Anterior cingulate cortex (tissue), 58 donors: ENCODE data around the gene RNF38.
"Not testable (repeated sequence)": the region's sequence is repeated elsewhere in the genome, so short reads cannot be mapped to it uniquely, and the experiment has no call there.

Experiments used
- DNase-seq, 58 donors: peaks; one replicate each; lab custom pipeline; 2025; lab: John Stamatoyannopoulos, UW

RNF38 gene

DNA sequence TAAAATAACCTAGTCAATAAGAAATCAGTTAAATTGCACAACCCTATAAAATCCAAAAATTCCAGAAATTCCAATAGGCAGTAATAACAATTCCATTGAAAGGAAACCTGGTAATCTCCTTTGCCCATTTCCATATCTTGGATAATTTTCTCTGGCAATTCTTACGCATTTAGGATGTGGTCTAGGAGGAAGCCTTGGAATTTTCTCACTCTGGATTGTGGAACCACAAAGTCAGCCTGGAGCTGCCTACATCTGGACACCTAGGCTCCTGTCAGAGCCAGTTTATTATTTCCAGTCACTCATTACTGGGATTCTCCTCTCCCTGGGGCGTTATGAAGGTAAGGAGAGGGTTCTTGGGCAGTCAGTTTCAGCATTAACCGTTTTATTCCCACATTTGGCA lies 101.5 kb downstream of the RNF38 start:
- no peak for DNase-seq

DNA sequence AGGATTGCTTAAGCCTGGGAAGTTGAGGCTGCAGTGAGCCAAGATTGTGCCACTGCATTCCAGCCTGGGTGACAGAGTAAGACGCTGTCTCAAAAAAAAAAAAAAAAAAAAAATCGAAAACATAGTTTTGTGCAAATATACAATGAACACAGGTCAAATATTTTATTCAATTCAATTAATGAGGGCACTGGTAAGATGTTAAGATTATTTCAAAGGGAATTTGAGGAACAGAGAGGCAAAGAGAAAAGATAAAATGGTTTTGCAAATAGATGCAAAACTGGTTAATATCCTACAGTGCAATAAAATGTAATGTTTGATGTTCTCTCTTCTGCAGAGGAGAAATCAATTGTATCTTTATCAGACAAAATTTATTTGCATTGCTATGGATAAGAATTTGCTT lies 102.3 kb downstream of the RNF38 start:
- no peak for DNase-seq

DNA sequence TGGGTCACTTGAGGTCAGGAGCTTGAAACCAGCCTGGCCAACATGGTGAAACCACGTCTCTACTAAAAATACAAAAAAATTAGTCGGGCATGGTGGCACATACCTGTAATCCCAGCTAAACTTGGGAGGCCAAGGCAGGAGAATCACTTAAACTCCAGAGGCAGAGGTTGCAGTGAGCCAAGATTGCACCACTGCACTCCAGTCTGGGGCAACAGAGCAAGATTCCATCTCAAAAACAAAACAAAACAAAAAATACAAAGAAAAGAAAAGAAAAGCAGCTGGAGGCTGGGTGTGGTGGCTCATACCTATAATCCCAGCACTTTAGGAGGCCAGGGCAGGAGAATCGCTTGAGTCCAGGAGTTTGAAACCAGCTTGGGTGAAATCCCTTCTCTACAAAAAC lies 105.1 kb downstream of the RNF38 start:
- not testable (repeated sequence) for DNase-seq

DNA sequence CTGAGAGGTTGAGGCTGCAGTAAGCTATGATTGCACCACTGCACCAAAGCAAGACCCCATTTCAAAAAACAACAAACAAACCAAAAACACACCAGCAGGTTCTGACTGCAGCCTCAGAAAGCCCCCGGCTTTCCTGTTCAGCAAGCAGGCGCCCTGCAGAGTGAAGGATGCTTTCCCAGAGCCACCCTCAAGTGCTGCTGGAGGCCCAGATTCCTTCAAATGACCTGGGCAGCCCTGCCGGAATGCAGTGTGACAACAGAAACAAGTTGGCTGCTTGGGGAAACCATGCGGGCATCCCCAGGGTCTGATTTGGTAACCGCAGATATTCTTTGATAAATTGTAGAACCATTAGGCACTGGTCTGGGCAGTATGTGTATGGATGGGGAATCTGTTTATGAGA lies 106.2 kb downstream of the RNF38 start:
- no peak for DNase-seq

DNA sequence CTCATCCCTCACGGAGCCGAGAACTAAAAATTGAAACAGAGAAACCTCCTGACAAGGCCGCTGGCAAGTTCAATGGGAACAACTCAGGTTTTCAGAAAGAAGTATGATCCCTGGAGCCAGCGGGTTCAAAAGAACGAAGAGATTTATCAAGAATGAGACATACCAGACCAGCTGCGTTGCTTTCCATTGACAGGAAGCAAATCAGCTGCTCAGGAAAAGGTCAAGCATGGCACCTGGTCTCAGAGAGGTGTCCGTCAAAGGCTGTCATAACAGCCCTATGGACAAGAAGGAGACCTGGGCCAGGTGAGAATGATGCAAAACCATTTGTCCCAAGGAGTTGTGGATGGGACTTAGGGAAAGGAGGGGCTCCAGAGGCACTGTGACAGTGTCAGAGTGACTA lies 106.9 kb downstream of the RNF38 start:
- DNase-seq: no peak

DNA sequence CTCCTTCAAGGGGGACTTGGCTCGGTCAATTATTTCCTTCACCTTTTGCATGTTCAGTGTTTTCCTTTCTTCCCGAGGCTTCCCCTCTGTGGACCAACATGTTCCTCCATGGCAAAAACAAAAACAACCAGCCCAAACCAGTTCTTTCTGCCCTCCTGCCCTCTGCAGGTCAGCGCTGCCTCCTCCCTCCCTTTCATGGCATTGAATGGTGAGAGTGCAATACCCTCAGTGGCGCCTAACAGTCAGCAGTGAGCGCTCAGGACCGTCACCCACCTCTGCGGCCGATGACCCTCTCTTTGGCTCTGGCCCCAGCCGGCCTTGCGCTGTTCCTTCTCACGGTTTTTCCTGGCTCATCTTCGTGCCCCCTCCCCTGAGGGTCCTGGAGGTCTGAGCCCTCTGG lies 107.4 kb downstream of the RNF38 start:
- no peak for DNase-seq

DNA sequence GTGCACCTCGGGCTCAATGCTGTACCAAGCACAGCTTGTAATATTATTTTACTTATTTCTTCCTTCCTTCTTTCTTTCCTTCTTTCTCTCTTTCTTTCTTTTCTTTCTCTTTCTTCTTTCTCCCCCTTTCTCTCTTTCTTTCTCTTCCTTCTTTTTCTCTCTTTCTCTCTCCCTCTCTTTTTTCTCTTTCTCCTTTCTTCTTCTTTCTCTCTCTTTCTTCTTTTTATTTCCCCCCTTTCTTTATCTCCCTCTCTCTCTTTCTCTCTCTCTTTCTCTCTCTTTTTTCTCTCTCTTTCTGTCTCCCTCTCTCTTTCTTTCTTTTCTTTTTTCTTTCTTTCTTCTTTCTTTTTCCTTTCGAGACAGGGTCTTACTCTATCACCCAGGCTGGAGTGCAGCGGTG lies 109.1 kb downstream of the RNF38 start:
- no peak for DNase-seq

DNA sequence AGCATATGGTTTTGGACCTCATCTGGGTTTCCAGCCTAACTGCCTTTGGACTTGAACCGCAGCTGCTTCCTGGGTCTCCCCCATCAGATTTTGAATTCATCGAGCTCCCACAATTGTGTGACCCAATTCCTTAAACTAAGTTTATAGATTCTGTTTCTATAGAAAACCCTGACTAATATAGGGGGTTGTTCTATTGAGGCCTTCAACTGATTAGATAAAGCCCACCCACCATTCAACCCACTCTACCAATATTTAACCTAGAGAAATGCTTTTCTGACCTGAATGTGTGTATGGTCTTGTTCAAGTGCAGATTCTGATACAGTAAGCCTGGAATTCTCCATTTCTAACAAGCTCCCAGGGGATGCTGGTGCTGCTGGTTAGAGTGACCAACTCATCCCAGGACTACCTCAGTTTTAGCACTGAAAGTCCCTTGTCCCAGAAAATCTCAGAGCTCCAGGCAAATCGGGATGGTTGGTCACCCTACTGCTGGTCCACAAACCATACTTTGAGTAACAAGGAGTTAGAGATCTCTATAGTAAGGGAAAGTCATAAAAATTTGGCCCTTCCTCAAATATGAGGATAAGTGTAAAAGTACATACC lies 110.1 kb downstream of the RNF38 start:
- DNase-seq: no peak

DNA sequence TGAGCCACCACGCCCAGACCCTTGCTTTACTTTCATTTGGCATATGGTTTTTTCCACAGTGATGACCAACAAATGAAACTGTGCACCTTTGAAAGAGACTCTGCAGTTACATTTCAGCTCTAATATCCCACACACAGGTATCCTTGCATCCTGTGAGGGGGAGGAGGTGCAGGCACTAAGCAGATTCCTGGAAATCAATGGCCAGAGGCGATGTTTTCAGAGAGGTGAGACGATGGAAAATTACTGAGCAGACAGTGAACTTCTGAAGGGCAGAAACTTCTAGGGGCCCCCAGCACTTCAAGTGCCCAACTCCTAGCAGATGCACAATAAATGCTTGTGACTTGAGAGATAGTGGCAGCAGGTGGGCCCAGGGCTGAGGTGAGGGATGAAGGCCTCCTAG lies 112.0 kb downstream of the RNF38 start:
- no peak for DNase-seq
